ENCODE data around the gene DNAJA4. TPM values are rescaled to one million over a fixed set of nuclear protein-coding genes. Genes with fewer than 3 reads are reported as not detected.

DNAJA4 gene
- total and polyA plus RNA-seq, 2 of the 8 experiments (the other 6 are each of a cell fraction or from before 2014, with no cell fraction given) = 3.6 to 6.2 TPM

GRCh38 chr15:78284758-78285157 is 20.4 kb downstream of the DNAJA4 start (continued):
- no peak for TF ChIP-seq ATF2 (IDR thresholded peaks at IDR 0.05; ENCODE audit: low read length)
- TF ChIP-seq GTF2F1 (IDR thresholded peaks at IDR 0.05; ENCODE audit: borderline replicate concordance, low read depth, low read length) = no peak
- TF ChIP-seq POLR2A (IDR thresholded peaks at IDR 0.05; ENCODE audit: control extremely low read depth in 1 of 2, low read depth in 2 of 2, low read length in 2 of 2) = no peak
- no peak for TF ChIP-seq EP300 (IDR thresholded peaks at IDR 0.05; ENCODE audit: borderline replicate concordance in 1 of 2, low read depth in 2 of 2, low read length in 2 of 2)
- TF ChIP-seq BCL11A (IDR thresholded peaks at IDR 0.05; ENCODE audit: low read depth in 2 of 2, low read length in 2 of 2) = no peak
